Measurements from ENCODE around the gene SKP2.
A peak's percentile ranks its signal among the peaks of the same experiment; 100 is the strongest.
"Not testable (repeated sequence)": the region's sequence is repeated elsewhere in the genome, so short reads cannot be mapped to it uniquely, and the experiment has no call there.

Gene SKP2

DNA sequence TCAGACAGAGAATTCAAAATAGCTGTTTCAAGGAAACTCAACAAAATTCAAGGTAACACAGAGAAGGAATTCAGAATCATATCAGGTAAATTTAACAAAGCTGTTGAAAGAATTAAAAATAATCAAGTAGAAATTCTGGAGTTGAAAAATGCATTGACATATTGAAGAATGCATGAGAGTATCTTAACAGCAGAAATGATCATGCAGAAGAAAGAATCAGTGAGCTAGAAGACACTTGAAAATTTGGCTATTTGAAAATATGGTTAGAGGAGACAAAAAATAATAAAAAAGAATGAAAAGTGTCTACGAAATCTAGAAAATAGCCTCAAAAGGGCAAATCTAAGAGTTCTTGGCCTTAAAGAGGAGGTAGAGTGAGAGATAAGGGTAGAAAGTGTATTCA lies 23.1 kb upstream of the SKP2 start:
- TF ChIP-seq GLIS3 (CRISPR knock-in tag; IDR thresholded peaks at IDR 0.05) (no peak), ZFP30 (CRISPR knock-in tag; IDR thresholded peaks at IDR 0.05) (peak; percentile 85), ZNF8 (CRISPR knock-in tag; IDR thresholded peaks at IDR 0.05) (no peak), RARB (CRISPR knock-in tag; IDR thresholded peaks at IDR 0.05) (no peak), TOX (CRISPR knock-in tag; IDR thresholded peaks at IDR 0.05; ENCODE audit: borderline replicate concordance) (no peak), OSR1 (CRISPR knock-in tag; IDR thresholded peaks at IDR 0.05) (no peak)

DNA sequence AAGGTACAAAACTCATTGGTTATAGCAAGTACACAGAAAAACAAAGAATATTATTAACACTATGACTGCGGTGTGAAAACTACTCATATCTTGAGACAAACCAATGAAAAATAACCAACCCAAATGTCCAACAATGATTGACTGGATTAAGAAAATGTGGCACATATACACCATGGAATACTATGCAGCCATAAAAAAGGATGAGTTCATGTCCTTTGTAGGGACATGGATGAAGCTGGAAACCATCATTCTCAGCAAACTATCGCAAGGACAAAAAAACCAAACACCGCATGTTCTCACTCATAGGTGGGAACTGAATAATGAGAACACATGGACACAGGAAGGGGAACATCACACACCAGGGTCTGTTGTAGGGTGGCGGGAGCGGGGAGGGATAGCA lies 22.2 kb upstream of the SKP2 start:
- ATAC-seq: not testable (repeated sequence)

More for the DNA sequence above, 23.1 kb upstream of the SKP2 start:
- ATAC-seq: no peak

GRCh38 chr5:36133009-36133408 lies 18.9 kb upstream of the SKP2 start:
- ATAC-seq: not testable (repeated sequence)
- peak; percentile 71 for TF ChIP-seq ZNF8 (CRISPR knock-in tag; IDR thresholded peaks at IDR 0.05)

DNA sequence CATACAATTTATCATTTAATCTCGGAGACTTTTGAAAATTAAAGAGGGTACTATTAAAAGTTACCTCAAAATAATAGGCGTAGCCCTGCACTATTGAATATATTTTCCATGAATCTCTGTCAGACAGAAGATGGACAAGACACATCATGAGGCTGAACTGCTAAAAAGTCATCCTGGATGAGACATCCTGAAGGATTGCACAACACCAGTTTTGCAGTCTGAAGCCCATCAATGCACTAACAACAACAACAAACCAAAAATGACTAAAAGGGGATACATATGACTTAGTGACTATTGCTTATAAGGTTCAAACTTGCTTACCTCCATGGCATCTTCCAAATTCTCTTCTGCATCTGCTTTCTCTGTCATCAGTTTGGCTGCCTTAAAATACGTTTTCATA lies 15.9 kb upstream of the SKP2 start:
- no peak for ATAC-seq
- TF ChIP-seq, protein P1, sequence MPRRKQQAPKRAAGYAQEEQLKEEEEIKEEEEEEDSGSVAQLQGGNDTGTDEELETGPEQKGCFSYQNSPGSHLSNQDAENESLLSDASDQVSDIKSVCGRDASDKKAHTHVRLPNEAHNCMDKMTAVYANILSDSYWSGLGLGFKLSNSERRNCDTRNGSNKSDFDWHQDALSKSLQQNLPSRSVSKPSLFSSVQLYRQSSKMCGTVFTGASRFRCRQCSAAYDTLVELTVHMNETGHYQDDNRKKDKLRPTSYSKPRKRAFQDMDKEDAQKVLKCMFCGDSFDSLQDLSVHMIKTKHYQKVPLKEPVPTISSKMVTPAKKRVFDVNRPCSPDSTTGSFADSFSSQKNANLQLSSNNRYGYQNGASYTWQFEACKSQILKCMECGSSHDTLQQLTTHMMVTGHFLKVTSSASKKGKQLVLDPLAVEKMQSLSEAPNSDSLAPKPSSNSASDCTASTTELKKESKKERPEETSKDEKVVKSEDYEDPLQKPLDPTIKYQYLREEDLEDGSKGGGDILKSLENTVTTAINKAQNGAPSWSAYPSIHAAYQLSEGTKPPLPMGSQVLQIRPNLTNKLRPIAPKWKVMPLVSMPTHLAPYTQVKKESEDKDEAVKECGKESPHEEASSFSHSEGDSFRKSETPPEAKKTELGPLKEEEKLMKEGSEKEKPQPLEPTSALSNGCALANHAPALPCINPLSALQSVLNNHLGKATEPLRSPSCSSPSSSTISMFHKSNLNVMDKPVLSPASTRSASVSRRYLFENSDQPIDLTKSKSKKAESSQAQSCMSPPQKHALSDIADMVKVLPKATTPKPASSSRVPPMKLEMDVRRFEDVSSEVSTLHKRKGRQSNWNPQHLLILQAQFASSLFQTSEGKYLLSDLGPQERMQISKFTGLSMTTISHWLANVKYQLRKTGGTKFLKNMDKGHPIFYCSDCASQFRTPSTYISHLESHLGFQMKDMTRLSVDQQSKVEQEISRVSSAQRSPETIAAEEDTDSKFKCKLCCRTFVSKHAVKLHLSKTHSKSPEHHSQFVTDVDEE (CRISPR knock-in tag; IDR thresholded peaks at IDR 0.05): no peak
- TF ChIP-seq ARNTL (CRISPR knock-in tag; IDR thresholded peaks at IDR 0.05; ENCODE audit: borderline replicate concordance, low read depth) (no peak), BACH2 (CRISPR knock-in tag; IDR thresholded peaks at IDR 0.05; ENCODE audit: borderline replicate concordance) (no peak), TCF4 (CRISPR knock-in tag; IDR thresholded peaks at IDR 0.05; ENCODE audit: borderline replicate concordance) (no peak), SNAI2 (CRISPR knock-in tag; IDR thresholded peaks at IDR 0.05) (no peak), PPARA (CRISPR knock-in tag; IDR thresholded peaks at IDR 0.05; ENCODE audit: borderline replicate concordance) (no peak), ZNF565 (CRISPR knock-in tag; conservative IDR thresholded peaks at IDR 0.05; ENCODE audit: low read depth) (no peak), TOX (CRISPR knock-in tag; IDR thresholded peaks at IDR 0.05; ENCODE audit: borderline replicate concordance) (no peak), ESRRG (CRISPR knock-in tag; IDR thresholded peaks at IDR 0.05) (no peak), ISL1 (CRISPR knock-in tag; IDR thresholded peaks at IDR 0.05) (no peak), CSDC2 (CRISPR knock-in tag; IDR thresholded peaks at IDR 0.05) (no peak), CSRNP3 (CRISPR knock-in tag; IDR thresholded peaks at IDR 0.05) (no peak), ZNF8 (CRISPR knock-in tag; IDR thresholded peaks at IDR 0.05) (no peak), OSR1 (CRISPR knock-in tag; IDR thresholded peaks at IDR 0.05) (no peak), ZFP30 (CRISPR knock-in tag; IDR thresholded peaks at IDR 0.05) (no peak), ZFP3 (CRISPR knock-in tag; IDR thresholded peaks at IDR 0.05) (no peak), RARB (CRISPR knock-in tag; IDR thresholded peaks at IDR 0.05) (no peak)
- TF ChIP-seq, protein P2, sequence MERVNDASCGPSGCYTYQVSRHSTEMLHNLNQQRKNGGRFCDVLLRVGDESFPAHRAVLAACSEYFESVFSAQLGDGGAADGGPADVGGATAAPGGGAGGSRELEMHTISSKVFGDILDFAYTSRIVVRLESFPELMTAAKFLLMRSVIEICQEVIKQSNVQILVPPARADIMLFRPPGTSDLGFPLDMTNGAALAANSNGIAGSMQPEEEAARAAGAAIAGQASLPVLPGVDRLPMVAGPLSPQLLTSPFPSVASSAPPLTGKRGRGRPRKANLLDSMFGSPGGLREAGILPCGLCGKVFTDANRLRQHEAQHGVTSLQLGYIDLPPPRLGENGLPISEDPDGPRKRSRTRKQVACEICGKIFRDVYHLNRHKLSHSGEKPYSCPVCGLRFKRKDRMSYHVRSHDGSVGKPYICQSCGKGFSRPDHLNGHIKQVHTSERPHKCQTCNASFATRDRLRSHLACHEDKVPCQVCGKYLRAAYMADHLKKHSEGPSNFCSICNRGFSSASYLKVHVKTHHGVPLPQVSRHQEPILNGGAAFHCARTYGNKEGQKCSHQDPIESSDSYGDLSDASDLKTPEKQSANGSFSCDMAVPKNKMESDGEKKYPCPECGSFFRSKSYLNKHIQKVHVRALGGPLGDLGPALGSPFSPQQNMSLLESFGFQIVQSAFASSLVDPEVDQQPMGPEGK (CRISPR knock-in tag; IDR thresholded peaks at IDR 0.05; ENCODE audit: borderline replicate concordance): no peak
- TF ChIP-seq, protein P3, sequence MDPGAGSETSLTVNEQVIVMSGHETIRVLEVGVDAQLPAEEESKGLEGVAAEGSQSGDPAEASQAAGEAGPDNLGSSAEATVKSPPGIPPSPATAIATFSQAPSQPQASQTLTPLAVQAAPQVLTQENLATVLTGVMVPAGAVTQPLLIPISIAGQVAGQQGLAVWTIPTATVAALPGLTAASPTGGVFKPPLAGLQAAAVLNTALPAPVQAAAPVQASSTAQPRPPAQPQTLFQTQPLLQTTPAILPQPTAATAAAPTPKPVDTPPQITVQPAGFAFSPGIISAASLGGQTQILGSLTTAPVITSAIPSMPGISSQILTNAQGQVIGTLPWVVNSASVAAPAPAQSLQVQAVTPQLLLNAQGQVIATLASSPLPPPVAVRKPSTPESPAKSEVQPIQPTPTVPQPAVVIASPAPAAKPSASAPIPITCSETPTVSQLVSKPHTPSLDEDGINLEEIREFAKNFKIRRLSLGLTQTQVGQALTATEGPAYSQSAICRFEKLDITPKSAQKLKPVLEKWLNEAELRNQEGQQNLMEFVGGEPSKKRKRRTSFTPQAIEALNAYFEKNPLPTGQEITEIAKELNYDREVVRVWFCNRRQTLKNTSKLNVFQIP (CRISPR knock-in tag; IDR thresholded peaks at IDR 0.05; ENCODE audit: borderline replicate concordance, low read depth): no peak
- TF ChIP-seq, protein P4, sequence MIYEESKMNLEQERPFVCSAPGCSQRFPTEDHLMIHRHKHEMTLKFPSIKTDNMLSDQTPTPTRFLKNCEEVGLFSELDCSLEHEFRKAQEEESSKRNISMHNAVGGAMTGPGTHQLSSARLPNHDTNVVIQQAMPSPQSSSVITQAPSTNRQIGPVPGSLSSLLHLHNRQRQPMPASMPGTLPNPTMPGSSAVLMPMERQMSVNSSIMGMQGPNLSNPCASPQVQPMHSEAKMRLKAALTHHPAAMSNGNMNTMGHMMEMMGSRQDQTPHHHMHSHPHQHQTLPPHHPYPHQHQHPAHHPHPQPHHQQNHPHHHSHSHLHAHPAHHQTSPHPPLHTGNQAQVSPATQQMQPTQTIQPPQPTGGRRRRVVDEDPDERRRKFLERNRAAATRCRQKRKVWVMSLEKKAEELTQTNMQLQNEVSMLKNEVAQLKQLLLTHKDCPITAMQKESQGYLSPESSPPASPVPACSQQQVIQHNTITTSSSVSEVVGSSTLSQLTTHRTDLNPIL (CRISPR knock-in tag; IDR thresholded peaks at IDR 0.05; ENCODE audit: low read depth): no peak

All from SK-N-SH treated with all-trans-retinoic acid at 6 μM for 48 hours (cell line).